GM23338 (cell line): ENCODE measurements around the gene NIM1K. TPM values are rescaled to one million over a fixed set of nuclear protein-coding genes. Genes with fewer than 3 reads are reported as not detected.

Source experiments
- ATAC-seq: fragments of 200-7000 bp; cut with Tn5 transposase; 3 replicates; pipeline ENCODE4 v1.9.1; 2020
- DNase-seq: peaks from one replicate; pipeline ENCODE4 v3.0.0-alpha.2; 2015; ENCODE audit warnings: low spot score
- H2AFZ ChIP-seq: fragments of 200-600 bp; sonication (generic); 2 replicates; pipeline ENCODE4 v1.8.0; 2016; ENCODE audit warnings: antibody characterized with exemption, mild to moderate bottlenecking, moderate library complexity
- H3F3A ChIP-seq: fragments of 200-600 bp; sonication (generic); replicated peaks from 2 replicates; pipeline ENCODE4 v1.8.0; 2017; ENCODE audit warnings: antibody characterized with exemption, mixed run types, low read depth
- H3K27ac ChIP-seq: fragments of 200-600 bp; sonication (generic); 2 replicates; pipeline ENCODE4 v1.6.1; 2016; ENCODE audit warnings: low read depth
- H3K27me3 ChIP-seq: fragments of 200-600 bp; sonication (generic); 2 replicates; pipeline ENCODE4 v1.8.0; 2016; ENCODE audit warnings: mild to moderate bottlenecking, mixed run types, moderate library complexity; ENCODE audit not compliant: insufficient read depth
- H3K36me3 ChIP-seq: fragments of 200-600 bp; sonication (generic); 2 replicates; pipeline ENCODE4 v1.8.0; 2016; ENCODE audit warnings: mild to moderate bottlenecking; ENCODE audit not compliant: insufficient read depth
- H3K4me1 ChIP-seq: fragments of 200-600 bp; sonication (generic); 2 replicates; pipeline ENCODE4 v1.8.0; 2016; ENCODE audit warnings: mild to moderate bottlenecking, moderate library complexity; ENCODE audit not compliant: insufficient read depth
- H3K4me2 ChIP-seq: fragments of 200-600 bp; sonication (generic); 2 replicates; pipeline ENCODE4 v1.7.1; 2017; ENCODE audit warnings: mixed run types
- H3K4me3 ChIP-seq: fragments of 200-600 bp; sonication (generic); 2 replicates; pipeline ENCODE4 v1.6.1; 2016; ENCODE audit warnings: mixed run types
- H3K79me2 ChIP-seq: fragments of 200-600 bp; sonication (generic); replicated peaks from 2 replicates; pipeline ENCODE4 v1.8.0; 2017; ENCODE audit warnings: mild to moderate bottlenecking; ENCODE audit not compliant: insufficient read depth
- H3K9me2 ChIP-seq: fragments of 200-600 bp; sonication (generic); 2 replicates; pipeline ENCODE4 v1.8.0; 2017; ENCODE audit not compliant: insufficient read depth
- H4K20me1 ChIP-seq: fragments of 200-600 bp; sonication (generic); replicated peaks from 2 replicates; pipeline ENCODE4 v1.8.0; 2017; ENCODE audit warnings: mild to moderate bottlenecking; ENCODE audit not compliant: insufficient read depth
- H3K27ac Mint-ChIP-seq: 2 replicates; pipeline ENCODE4 v1.8.0; 2020; ENCODE audit warnings: inconsistent platforms, mild to moderate bottlenecking, moderate library complexity, mixed read lengths
- H3K27me3 Mint-ChIP-seq: 3 replicates; pipeline ENCODE4 v1.8.0; 2022; ENCODE audit warnings: low read depth, mild to moderate bottlenecking, moderate library complexity, mixed read lengths, inconsistent platforms; ENCODE audit not compliant: insufficient read depth, poor library complexity
- H3K36me3 Mint-ChIP-seq: 3 replicates; pipeline ENCODE4 v1.8.0; 2021; ENCODE audit warnings: low read depth, mild to moderate bottlenecking, inconsistent platforms, moderate library complexity, mixed read lengths
- H3K4me1 Mint-ChIP-seq: 3 replicates; pipeline ENCODE4 v1.8.0; 2020; ENCODE audit warnings: mild to moderate bottlenecking, inconsistent platforms, mixed read lengths
- H3K4me3 Mint-ChIP-seq: 3 replicates; pipeline ENCODE4 v1.8.0; 2021; ENCODE audit warnings: moderate library complexity, mild to moderate bottlenecking, inconsistent platforms, mixed read lengths
- H3K9me3 Mint-ChIP-seq: 3 replicates; pipeline ENCODE4 v1.8.0; 2020; ENCODE audit warnings: moderate library complexity, mild to moderate bottlenecking, inconsistent platforms, mixed read lengths
- CREB1 ChIP-seq: fragments of 250-450 bp; sonication (Bioruptor Pico); IDR thresholded peaks from 2 replicates; pipeline ENCODE4 v1.5.0; 2020; ENCODE audit warnings: low read depth, mild to moderate bottlenecking, moderate library complexity
- EZH2 ChIP-seq: fragments of 200-600 bp; sonication (generic); IDR thresholded peaks from one replicate; pipeline ENCODE4 v1.8.0; 2017; ENCODE audit warnings: antibody characterized with exemption, mild to moderate bottlenecking, low read depth; ENCODE audit not compliant: unreplicated experiment
- EZH2phosphoT487 ChIP-seq: fragments of 200-600 bp; sonication (generic); IDR thresholded peaks from one replicate; pipeline ENCODE4 v1.8.1; 2018; ENCODE audit warnings: antibody characterized with exemption; ENCODE audit not compliant: unreplicated experiment
- JUNB ChIP-seq: IDR thresholded peaks from one replicate; pipeline ENCODE4 v1.6.1; 2016; ENCODE audit warnings: antibody characterized with exemption; ENCODE audit not compliant: unreplicated experiment
- NANOG ChIP-seq: IDR thresholded peaks from 2 replicates; pipeline ENCODE4 v1.6.1; 2016; ENCODE audit warnings: antibody characterized with exemption, borderline replicate concordance
- POLR2AphosphoS5 ChIP-seq: IDR thresholded peaks from 2 replicates; pipeline ENCODE4 v1.6.1; 2016; ENCODE audit warnings: antibody characterized with exemption, low read depth
- STAT1 ChIP-seq: IDR thresholded peaks from one replicate; pipeline ENCODE4 v1.6.1; 2016; ENCODE audit warnings: antibody characterized with exemption; ENCODE audit not compliant: unreplicated experiment
- ZNF114 ChIP-seq: fragments of 250-450 bp; sonication (Bioruptor Pico); IDR thresholded peaks from 2 replicates; pipeline ENCODE4 v1.5.0; 2020; ENCODE audit warnings: mild to moderate bottlenecking, moderate library complexity
- ZNF331 ChIP-seq: fragments of 250-450 bp; sonication (Bioruptor Pico); IDR thresholded peaks from 2 replicates; pipeline ENCODE4 v1.5.0; 2020; ENCODE audit warnings: low read depth, mild to moderate bottlenecking, moderate library complexity
- polyA plus RNA-seq: library from polyadenylated mRNA; unstranded; fragments of >200 nt; fragmentation: Nextera tagmentation; extraction: Ambion mirVana; gene quantifications from 2 replicates; pipeline ENCODE4 v1.2.1, GENCODE V29; 2016
- total RNA-seq: library from RNA; depleted of rRNA; stranded (reverse); fragments of >200 nt; shearing (Covaris generic); gene quantifications from 2 replicates; pipeline ENCODE4 v1.2.3, GENCODE V29; 2014
- TF ChIP-seq, protein P1 (sequence below), 2 experiments: fragments of 200-600 bp in 1 of 2; sonication (generic) in 1 of 2; conservative IDR thresholded peaks; 2 replicates each; pipeline versions ENCODE4 v1.5.1 to v1.6.1; 2016 to 2017; ENCODE audit warnings: antibody characterized with exemption in 2 of 2, low read depth in 2 of 2, mild to moderate bottlenecking in 2 of 2, moderate library complexity in 1 of 2
- TF ChIP-seq, protein P2 (sequence below): IDR thresholded peaks from one replicate; pipeline ENCODE4 v1.6.1; 2018; ENCODE audit warnings: antibody characterized with exemption; ENCODE audit not compliant: unreplicated experiment
- TF ChIP-seq, protein P3 (sequence below): fragments of 250-450 bp; sonication (Bioruptor Pico); IDR thresholded peaks from 2 replicates; pipeline ENCODE4 v1.5.0; 2020; ENCODE audit warnings: mild to moderate bottlenecking, moderate library complexity
- TF ChIP-seq, protein P4 (sequence below): IDR thresholded peaks from 2 replicates; pipeline ENCODE4 v1.6.1; 2016; ENCODE audit warnings: antibody characterized with exemption

The NIM1K gene
- total and polyA plus RNA-seq, 2 experiments from 2014 or later: not detected

DNA sequence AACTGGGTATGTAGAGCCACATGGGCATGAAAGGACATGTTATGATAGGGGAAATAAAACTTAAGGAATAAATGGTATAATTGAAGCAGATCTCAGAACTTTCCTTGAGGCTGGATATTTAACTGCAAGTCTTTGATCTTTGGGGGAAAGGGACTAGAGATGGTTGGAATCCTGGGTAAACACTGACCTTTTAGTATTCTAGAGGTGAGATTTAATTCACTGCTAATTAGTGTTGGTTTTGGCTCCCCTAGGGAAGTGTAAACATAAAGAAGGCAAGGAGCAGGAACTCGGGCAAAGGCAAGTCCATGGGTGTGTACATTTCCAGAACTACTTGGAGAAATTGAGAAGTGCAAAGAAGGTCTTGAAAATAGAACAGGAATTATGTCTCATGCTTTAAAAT lies 16.6 kb downstream of the NIM1K start:
- no peak overlapping the region for H3K27ac Mint-ChIP-seq
- peaks cover 14% of the 10 kb centered on the region for H3K4me1 Mint-ChIP-seq
- Histone ChIP-seq H3F3A (no peaks in the 10 kb centered on the region), H3K27me3 (no peaks in the 10 kb centered on the region), H3K27ac (no peak overlapping the region), H4K20me1 (no peaks in the 10 kb centered on the region), H2AFZ (peak overlapping the region; percentile 56), H3K36me3 (no peaks in the 10 kb centered on the region), H3K4me1 (peaks cover 3% of the 10 kb centered on the region), H3K4me3 (no peak overlapping the region), H3K9me2 (peaks cover 4% of the 10 kb centered on the region; the same call in 1 of the 2 replicates), H3K4me2 (peak overlapping the region; percentile 41), H3K79me2 (no peaks in the 10 kb centered on the region)
- H3K36me3 Mint-ChIP-seq: no peaks in the 10 kb centered on the region
- TF ChIP-seq ZNF114 (CRISPR knock-in tag): no peak
- no peak for TF ChIP-seq NANOG
- no peak for TF ChIP-seq JUNB
- no peak for TF ChIP-seq CREB1
- TF ChIP-seq, protein P1, sequence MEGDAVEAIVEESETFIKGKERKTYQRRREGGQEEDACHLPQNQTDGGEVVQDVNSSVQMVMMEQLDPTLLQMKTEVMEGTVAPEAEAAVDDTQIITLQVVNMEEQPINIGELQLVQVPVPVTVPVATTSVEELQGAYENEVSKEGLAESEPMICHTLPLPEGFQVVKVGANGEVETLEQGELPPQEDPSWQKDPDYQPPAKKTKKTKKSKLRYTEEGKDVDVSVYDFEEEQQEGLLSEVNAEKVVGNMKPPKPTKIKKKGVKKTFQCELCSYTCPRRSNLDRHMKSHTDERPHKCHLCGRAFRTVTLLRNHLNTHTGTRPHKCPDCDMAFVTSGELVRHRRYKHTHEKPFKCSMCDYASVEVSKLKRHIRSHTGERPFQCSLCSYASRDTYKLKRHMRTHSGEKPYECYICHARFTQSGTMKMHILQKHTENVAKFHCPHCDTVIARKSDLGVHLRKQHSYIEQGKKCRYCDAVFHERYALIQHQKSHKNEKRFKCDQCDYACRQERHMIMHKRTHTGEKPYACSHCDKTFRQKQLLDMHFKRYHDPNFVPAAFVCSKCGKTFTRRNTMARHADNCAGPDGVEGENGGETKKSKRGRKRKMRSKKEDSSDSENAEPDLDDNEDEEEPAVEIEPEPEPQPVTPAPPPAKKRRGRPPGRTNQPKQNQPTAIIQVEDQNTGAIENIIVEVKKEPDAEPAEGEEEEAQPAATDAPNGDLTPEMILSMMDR (conservative IDR thresholded peaks at IDR 0.05; ENCODE audit: low read depth in 2 of 2): no peak
- TF ChIP-seq, protein P2, sequence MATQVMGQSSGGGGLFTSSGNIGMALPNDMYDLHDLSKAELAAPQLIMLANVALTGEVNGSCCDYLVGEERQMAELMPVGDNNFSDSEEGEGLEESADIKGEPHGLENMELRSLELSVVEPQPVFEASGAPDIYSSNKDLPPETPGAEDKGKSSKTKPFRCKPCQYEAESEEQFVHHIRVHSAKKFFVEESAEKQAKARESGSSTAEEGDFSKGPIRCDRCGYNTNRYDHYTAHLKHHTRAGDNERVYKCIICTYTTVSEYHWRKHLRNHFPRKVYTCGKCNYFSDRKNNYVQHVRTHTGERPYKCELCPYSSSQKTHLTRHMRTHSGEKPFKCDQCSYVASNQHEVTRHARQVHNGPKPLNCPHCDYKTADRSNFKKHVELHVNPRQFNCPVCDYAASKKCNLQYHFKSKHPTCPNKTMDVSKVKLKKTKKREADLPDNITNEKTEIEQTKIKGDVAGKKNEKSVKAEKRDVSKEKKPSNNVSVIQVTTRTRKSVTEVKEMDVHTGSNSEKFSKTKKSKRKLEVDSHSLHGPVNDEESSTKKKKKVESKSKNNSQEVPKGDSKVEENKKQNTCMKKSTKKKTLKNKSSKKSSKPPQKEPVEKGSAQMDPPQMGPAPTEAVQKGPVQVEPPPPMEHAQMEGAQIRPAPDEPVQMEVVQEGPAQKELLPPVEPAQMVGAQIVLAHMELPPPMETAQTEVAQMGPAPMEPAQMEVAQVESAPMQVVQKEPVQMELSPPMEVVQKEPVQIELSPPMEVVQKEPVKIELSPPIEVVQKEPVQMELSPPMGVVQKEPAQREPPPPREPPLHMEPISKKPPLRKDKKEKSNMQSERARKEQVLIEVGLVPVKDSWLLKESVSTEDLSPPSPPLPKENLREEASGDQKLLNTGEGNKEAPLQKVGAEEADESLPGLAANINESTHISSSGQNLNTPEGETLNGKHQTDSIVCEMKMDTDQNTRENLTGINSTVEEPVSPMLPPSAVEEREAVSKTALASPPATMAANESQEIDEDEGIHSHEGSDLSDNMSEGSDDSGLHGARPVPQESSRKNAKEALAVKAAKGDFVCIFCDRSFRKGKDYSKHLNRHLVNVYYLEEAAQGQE: no peak
- TF ChIP-seq EZH2phosphoT487: no peak
- TF ChIP-seq ZNF331: no peak
- no peak for TF ChIP-seq POLR2AphosphoS5
- no peak for TF ChIP-seq EZH2
- no peak for TF ChIP-seq STAT1
- TF ChIP-seq, protein P3, sequence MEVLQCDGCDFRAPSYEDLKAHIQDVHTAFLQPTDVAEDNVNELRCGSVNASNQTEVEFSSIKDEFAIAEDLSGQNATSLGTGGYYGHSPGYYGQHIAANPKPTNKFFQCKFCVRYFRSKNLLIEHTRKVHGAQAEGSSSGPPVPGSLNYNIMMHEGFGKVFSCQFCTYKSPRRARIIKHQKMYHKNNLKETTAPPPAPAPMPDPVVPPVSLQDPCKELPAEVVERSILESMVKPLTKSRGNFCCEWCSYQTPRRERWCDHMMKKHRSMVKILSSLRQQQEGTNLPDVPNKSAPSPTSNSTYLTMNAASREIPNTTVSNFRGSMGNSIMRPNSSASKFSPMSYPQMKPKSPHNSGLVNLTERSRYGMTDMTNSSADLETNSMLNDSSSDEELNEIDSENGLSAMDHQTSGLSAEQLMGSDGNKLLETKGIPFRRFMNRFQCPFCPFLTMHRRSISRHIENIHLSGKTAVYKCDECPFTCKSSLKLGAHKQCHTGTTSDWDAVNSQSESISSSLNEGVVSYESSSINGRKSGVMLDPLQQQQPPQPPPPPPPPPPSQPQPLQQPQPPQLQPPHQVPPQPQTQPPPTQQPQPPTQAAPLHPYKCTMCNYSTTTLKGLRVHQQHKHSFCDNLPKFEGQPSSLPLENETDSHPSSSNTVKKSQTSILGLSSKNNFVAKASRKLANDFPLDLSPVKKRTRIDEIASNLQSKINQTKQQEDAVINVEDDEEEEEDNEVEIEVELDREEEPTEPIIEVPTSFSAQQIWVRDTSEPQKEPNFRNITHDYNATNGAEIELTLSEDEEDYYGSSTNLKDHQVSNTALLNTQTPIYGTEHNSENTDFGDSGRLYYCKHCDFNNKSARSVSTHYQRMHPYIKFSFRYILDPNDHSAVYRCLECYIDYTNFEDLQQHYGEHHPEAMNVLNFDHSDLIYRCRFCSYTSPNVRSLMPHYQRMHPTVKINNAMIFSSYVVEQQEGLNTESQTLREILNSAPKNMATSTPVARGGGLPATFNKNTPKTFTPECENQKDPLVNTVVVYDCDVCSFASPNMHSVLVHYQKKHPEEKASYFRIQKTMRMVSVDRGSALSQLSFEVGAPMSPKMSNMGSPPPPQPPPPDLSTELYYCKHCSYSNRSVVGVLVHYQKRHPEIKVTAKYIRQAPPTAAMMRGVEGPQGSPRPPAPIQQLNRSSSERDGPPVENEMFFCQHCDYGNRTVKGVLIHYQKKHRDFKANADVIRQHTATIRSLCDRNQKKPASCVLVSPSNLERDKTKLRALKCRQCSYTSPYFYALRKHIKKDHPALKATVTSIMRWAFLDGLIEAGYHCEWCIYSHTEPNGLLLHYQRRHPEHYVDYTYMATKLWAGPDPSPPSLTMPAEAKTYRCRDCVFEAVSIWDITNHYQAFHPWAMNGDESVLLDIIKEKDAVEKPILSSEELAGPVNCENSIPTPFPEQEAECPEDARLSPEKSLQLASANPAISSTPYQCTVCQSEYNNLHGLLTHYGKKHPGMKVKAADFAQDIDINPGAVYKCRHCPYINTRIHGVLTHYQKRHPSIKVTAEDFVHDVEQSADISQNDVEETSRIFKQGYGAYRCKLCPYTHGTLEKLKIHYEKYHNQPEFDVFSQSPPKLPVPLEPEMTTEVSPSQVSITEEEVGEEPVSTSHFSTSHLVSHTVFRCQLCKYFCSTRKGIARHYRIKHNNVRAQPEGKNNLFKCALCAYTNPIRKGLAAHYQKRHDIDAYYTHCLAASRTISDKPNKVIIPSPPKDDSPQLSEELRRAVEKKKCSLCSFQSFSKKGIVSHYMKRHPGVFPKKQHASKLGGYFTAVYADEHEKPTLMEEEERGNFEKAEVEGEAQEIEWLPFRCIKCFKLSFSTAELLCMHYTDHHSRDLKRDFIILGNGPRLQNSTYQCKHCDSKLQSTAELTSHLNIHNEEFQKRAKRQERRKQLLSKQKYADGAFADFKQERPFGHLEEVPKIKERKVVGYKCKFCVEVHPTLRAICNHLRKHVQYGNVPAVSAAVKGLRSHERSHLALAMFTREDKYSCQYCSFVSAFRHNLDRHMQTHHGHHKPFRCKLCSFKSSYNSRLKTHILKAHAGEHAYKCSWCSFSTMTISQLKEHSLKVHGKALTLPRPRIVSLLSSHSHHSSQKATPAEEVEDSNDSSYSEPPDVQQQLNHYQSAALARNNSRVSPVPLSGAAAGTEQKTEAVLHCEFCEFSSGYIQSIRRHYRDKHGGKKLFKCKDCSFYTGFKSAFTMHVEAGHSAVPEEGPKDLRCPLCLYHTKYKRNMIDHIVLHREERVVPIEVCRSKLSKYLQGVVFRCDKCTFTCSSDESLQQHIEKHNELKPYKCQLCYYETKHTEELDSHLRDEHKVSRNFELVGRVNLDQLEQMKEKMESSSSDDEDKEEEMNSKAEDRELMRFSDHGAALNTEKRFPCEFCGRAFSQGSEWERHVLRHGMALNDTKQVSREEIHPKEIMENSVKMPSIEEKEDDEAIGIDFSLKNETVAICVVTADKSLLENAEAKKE (CRISPR knock-in tag): no peak
- TF ChIP-seq, protein P4, sequence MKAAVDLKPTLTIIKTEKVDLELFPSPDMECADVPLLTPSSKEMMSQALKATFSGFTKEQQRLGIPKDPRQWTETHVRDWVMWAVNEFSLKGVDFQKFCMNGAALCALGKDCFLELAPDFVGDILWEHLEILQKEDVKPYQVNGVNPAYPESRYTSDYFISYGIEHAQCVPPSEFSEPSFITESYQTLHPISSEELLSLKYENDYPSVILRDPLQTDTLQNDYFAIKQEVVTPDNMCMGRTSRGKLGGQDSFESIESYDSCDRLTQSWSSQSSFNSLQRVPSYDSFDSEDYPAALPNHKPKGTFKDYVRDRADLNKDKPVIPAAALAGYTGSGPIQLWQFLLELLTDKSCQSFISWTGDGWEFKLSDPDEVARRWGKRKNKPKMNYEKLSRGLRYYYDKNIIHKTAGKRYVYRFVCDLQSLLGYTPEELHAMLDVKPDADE: no peak
- no peak overlapping the region for H3K4me3 Mint-ChIP-seq
- no peak for ATAC-seq
- no peak for DNase-seq
- H3K9me3 Mint-ChIP-seq: no peaks in the 10 kb centered on the region
- peaks cover 6% of the 10 kb centered on the region for H3K27me3 Mint-ChIP-seq
